GM18517 (cell line): ENCODE data around the gene ZDHHC3.

Experiments used
- ATAC-seq: cut with Tn5 transposase; IDR thresholded peaks from one replicate; pipeline ENCODE4 v1.9.1; 2021; ENCODE audit warnings: mild to moderate bottlenecking, moderate library complexity; ENCODE audit not compliant: unreplicated experiment

Gene ZDHHC3

GRCh38 chr3:44899683-44900367, 76.1 kb downstream of the ZDHHC3 start:
- ATAC-seq: no peak

GRCh38 chr3:44896440-44896839, 79.5 kb downstream of the ZDHHC3 start:
- no peak for ATAC-seq

- no peak for ATAC-seq
Measured at GRCh38 chr3:44894485-44894884, 81.5 kb downstream of the ZDHHC3 start.

GRCh38 chr3:44893097-44893496, 82.9 kb downstream of the ZDHHC3 start:
- no peak for ATAC-seq

- ATAC-seq: no peak
Measured at GRCh38 chr3:44892689-44893088, 83.3 kb downstream of the ZDHHC3 start.

- no peak for ATAC-seq
Measured at GRCh38 chr3:44890852-44891251, 85.1 kb downstream of the ZDHHC3 start.

GRCh38 chr3:44890258-44890657, 85.7 kb downstream of the ZDHHC3 start:
- ATAC-seq: no peak

GRCh38 chr3:44887101-44887500, 88.9 kb downstream of the ZDHHC3 start:
- no peak for ATAC-seq

GRCh38 chr3:44886561-44886960, 89.4 kb downstream of the ZDHHC3 start:
- ATAC-seq: no peak

- no peak for ATAC-seq
Measured at GRCh38 chr3:44885618-44886017, 90.4 kb downstream of the ZDHHC3 start.

- no peak for ATAC-seq
Measured at GRCh38 chr3:44883999-44884431, 92.0 kb downstream of the ZDHHC3 start.

- no peak for ATAC-seq
Measured at GRCh38 chr3:44883213-44883955, 92.6 kb downstream of the ZDHHC3 start.

- ATAC-seq: no peak
Measured at GRCh38 chr3:44880284-44880683, 95.7 kb downstream of the ZDHHC3 start.

- ATAC-seq: no peak
Measured at GRCh38 chr3:44877333-44877732, 98.6 kb downstream of the ZDHHC3 start.

GRCh38 chr3:44875596-44875995, 100.4 kb downstream of the ZDHHC3 start:
- no peak for ATAC-seq
